HTR-8/SVneo (cell line): ENCODE measurements around the gene SLC18A3.

Source experiments
- DNase-seq: peaks from one replicate; pipeline ENCODE4 v3.0.0; 2011; ENCODE audit warnings: low spot score, mixed read lengths; ENCODE audit not compliant: insufficient read length
- FAIRE-seq: peaks from 2 replicates; lab custom pipeline; 2011; peaks lifted over from hg19 to GRCh38; lab: Jason Lieb, UNC

SLC18A3 gene

GRCh38 chr10:49622426-49623425 is 12.6 kb downstream of the SLC18A3 start:
- no peak for FAIRE-seq
- DNase-seq = no peak

- DNase-seq (no peak), FAIRE-seq (no peak)
Measured at GRCh38 chr10:49624629-49625028, 14.5 kb downstream of the SLC18A3 start.

- FAIRE-seq (no peak), DNase-seq (no peak)
Measured at GRCh38 chr10:49625411-49625810, 15.3 kb downstream of the SLC18A3 start.

GRCh38 chr10:49627038-49627437 is 16.9 kb downstream of the SLC18A3 start:
- DNase-seq = no peak
- FAIRE-seq = no peak

- DNase-seq (no peak), FAIRE-seq (no peak)
Measured at GRCh38 chr10:49627644-49628247, 17.6 kb downstream of the SLC18A3 start.

GRCh38 chr10:49628599-49628998 is 18.5 kb downstream of the SLC18A3 start:
- FAIRE-seq (no peak), DNase-seq (no peak)

- DNase-seq = no peak
- FAIRE-seq = no peak
Measured at GRCh38 chr10:49629431-49629881, 19.3 kb downstream of the SLC18A3 start.

GRCh38 chr10:49631975-49632374 is 21.9 kb downstream of the SLC18A3 start:
- DNase-seq (no peak), FAIRE-seq (no peak)

GRCh38 chr10:49632406-49633317 is 22.6 kb downstream of the SLC18A3 start:
- no peak for DNase-seq
- no peak for FAIRE-seq

GRCh38 chr10:49633327-49634068 is 23.4 kb downstream of the SLC18A3 start:
- FAIRE-seq (no peak), DNase-seq (no peak)

GRCh38 chr10:49634069-49634660 is 24.1 kb downstream of the SLC18A3 start:
- DNase-seq (no peak), FAIRE-seq (no peak)

GRCh38 chr10:49642311-49642710 is 32.2 kb downstream of the SLC18A3 start:
- DNase-seq = no peak
- no peak for FAIRE-seq

- FAIRE-seq (no peak), DNase-seq (no peak)
Measured at GRCh38 chr10:49643241-49644034, 33.3 kb downstream of the SLC18A3 start.

- no peak for FAIRE-seq
- DNase-seq = no peak
Measured at GRCh38 chr10:49644035-49644646, 34.0 kb downstream of the SLC18A3 start.

GRCh38 chr10:49645417-49645816 is 35.3 kb downstream of the SLC18A3 start:
- no peak for FAIRE-seq

GRCh38 chr10:49645871-49646870 is 36.1 kb downstream of the SLC18A3 start:
- FAIRE-seq (no peak), DNase-seq (no peak)

More at GRCh38 chr10:49645417-49645816, 35.3 kb downstream of the SLC18A3 start:
- DNase-seq = no peak

- FAIRE-seq (no peak), DNase-seq (no peak)
Measured at GRCh38 chr10:49647554-49647953, 37.4 kb downstream of the SLC18A3 start.
